Measurements from ENCODE around the gene AOX1. TPM values are rescaled to one million over a fixed set of nuclear protein-coding genes. Genes with fewer than 3 reads are reported as not detected.

Gene AOX1
- total RNA-seq, 3 donors from 2014 or later, result 0.63 to 1.0 (median 0.71) TPM

DNA sequence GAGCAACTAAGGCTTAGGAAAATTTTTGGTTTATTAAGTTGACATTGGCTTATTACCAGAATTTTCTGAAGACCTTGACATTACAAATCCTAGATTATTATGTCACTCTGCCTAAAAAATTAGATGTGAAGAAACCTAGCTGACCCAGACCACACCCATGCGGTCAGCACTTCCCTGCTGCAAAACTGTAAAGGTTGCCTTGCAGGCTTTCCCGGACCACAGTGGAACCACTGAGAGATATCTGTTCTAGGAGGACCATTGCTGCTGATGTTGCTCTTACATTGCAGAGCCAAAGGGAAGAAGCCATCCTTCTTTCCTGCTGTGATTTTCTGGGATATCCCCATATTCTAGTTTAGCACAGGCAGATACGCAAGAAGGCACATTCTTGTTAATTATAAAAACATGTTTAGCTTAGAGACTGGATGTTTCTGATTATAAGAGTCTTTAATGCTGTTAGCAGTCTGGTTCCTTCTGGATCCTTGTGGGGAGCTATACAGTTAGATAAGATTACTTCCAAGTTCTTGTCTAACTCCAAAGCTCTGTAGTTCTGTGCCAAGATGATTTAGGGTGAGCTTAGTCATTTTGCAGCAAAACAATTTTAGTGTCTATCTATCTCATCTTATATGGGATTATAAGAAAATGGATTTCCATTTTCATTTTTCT, 70.2 kb downstream of the AOX1 start:
- H3K36me3 Mint-ChIP-seq (ENCODE audit: insufficient read depth), result no peaks in the 10 kb centered on the region
- no peaks in the 10 kb centered on the region for H3K4me1 Mint-ChIP-seq (ENCODE audit: low read depth)
- H3K27me3 Mint-ChIP-seq (ENCODE audit: low read depth), result peaks cover 20% of the 10 kb centered on the region
- DNase-seq, result no peak
- H3K9me3 Mint-ChIP-seq, result no peaks in the 10 kb centered on the region
- no peak overlapping the region for H3K4me3 Mint-ChIP-seq
- ATAC-seq, result no peak

- H3K36me3 Mint-ChIP-seq (ENCODE audit: insufficient read depth), result no peaks in the 10 kb centered on the region
- no peak overlapping the region for H3K4me3 Mint-ChIP-seq
- peaks cover 17% of the 10 kb centered on the region for H3K27me3 Mint-ChIP-seq (ENCODE audit: low read depth)
- ATAC-seq (no peak), DNase-seq (no peak)
- H3K9me3 Mint-ChIP-seq, result no peaks in the 10 kb centered on the region
- H3K4me1 Mint-ChIP-seq (ENCODE audit: low read depth), result no peaks in the 10 kb centered on the region
Measured at GRCh38 chr2:200658278-200658864, 72.6 kb downstream of the AOX1 start.

- Mint-ChIP-seq H3K9me3 (no peaks in the 10 kb centered on the region), H3K4me1 (ENCODE audit: low read depth) (no peaks in the 10 kb centered on the region), H3K4me3 (no peak overlapping the region), H3K27me3 (ENCODE audit: low read depth) (peaks cover 19% of the 10 kb centered on the region), H3K36me3 (ENCODE audit: insufficient read depth) (no peaks in the 10 kb centered on the region)
- DNase-seq, result no peak
- ATAC-seq, result no peak
Measured at GRCh38 chr2:200659410-200659809, 73.6 kb downstream of the AOX1 start.

GRCh38 chr2:200661477-200661876, 75.7 kb downstream of the AOX1 start:
- Mint-ChIP-seq H3K9me3 (no peaks in the 10 kb centered on the region), H3K27me3 (ENCODE audit: low read depth) (peaks cover 19% of the 10 kb centered on the region), H3K4me1 (ENCODE audit: low read depth) (no peaks in the 10 kb centered on the region), H3K36me3 (ENCODE audit: insufficient read depth) (no peaks in the 10 kb centered on the region), H3K4me3 (no peak overlapping the region)
- DNase-seq (no peak), ATAC-seq (no peak)

DNA sequence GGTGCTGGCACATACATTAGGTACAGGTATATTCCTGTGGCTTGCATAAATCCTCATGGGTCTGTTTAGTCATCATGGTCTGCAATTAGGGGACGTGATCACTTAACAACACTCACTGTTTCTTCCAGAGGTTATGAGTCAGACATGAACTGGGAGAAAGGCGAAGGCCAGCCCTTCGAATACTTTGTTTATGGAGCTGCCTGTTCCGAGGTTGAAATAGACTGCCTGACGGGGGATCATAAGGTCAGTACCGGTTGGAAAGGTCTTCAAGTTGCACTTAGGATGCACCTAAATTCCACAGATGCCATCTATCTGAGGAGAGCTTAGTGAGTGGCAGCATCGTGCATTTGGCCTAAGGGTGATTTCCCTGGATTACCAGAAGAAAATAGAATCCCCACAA, 76.9 kb downstream of the AOX1 start:
- no peak for DNase-seq
- H3K27me3 Mint-ChIP-seq (ENCODE audit: low read depth), result peaks cover 17% of the 10 kb centered on the region
- H3K36me3 Mint-ChIP-seq (ENCODE audit: insufficient read depth), result no peaks in the 10 kb centered on the region
- H3K9me3 Mint-ChIP-seq, result no peaks in the 10 kb centered on the region
- H3K4me3 Mint-ChIP-seq, result no peak overlapping the region
- ATAC-seq, result no peak
- no peaks in the 10 kb centered on the region for H3K4me1 Mint-ChIP-seq (ENCODE audit: low read depth)

- no peak for DNase-seq
- Mint-ChIP-seq H3K9me3 (no peaks in the 10 kb centered on the region), H3K4me1 (ENCODE audit: low read depth) (no peaks in the 10 kb centered on the region), H3K4me3 (no peak overlapping the region), H3K36me3 (ENCODE audit: insufficient read depth) (no peaks in the 10 kb centered on the region), H3K27me3 (ENCODE audit: low read depth) (peaks cover 9% of the 10 kb centered on the region)
- no peak for ATAC-seq
Measured at GRCh38 chr2:200664770-200665494, 79.1 kb downstream of the AOX1 start.

DNA sequence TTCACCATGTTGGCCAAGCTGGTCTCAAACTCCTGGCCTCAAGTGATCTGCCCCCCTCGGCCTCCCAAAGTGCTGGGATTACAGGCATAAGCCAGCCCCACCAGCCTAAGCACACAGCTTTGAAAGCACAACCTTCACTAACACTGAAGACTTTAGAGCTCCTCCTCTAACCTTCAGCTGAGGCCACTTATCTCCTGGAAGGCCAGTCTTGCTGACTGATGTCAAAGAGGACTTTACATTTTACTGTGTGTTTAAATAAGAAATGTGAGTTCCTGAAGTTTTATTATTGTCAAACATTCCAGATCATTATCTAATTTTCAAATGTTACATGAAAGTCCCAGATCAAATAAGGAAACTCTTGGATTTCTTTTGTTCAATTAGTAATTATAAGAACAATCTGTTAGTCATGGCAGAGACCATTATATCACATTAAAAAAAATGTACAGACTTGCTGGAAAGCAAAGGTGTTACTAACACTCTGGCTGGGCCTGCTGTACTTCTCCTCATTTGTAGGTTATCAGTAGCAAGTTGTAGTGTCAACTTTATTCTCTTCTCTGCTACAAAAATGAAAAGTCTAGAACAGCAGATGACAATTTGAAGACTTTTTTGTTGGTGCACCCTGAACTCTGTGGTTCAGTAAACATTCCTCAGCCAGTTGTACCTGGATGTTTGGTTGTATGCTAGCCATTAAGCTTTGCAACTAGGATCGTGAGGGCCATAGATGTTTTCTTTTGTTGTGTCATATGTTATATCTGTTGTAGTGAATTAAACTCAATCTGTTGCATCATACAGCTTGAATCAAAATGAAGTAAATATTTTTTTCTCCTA, 80.0 kb downstream of the AOX1 start:
- no peak overlapping the region for H3K4me3 Mint-ChIP-seq
- no peak for DNase-seq
- no peaks in the 10 kb centered on the region for H3K9me3 Mint-ChIP-seq
- H3K27me3 Mint-ChIP-seq (ENCODE audit: low read depth), result peaks cover 8% of the 10 kb centered on the region
- no peaks in the 10 kb centered on the region for H3K4me1 Mint-ChIP-seq (ENCODE audit: low read depth)
- no peaks in the 10 kb centered on the region for H3K36me3 Mint-ChIP-seq (ENCODE audit: insufficient read depth)
- ATAC-seq, result no peak

DNA sequence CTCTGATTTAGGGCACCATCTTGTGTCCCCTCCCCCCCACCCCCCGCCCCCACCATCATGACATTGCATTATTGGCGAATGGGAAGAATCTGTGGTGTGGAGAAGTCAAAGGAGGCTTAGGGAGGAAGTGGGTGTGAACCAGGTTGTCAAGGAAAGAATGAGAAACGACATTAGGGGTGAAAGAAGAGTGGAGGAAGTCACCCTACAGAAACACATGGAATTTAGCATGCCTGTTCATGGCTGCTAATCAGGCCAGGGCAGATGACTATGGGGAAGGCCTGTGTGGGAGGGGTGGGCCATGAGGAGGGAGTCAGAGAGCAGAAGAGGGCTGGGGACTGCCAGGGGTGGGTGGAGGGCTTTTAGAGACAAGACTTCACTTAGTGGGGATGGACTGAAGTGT, 81.6 kb downstream of the AOX1 start:
- Mint-ChIP-seq H3K4me1 (ENCODE audit: low read depth) (no peaks in the 10 kb centered on the region), H3K4me3 (no peak overlapping the region)
- ATAC-seq, result no peak

GRCh38 chr2:200668478-200668877, 82.7 kb downstream of the AOX1 start:
- DNase-seq, result no peak
- no peaks in the 10 kb centered on the region for H3K36me3 Mint-ChIP-seq (ENCODE audit: insufficient read depth)
- H3K9me3 Mint-ChIP-seq, result no peaks in the 10 kb centered on the region
- peaks cover 4% of the 10 kb centered on the region for H3K4me1 Mint-ChIP-seq (ENCODE audit: low read depth)
- H3K4me3 Mint-ChIP-seq, result no peak overlapping the region
- H3K27me3 Mint-ChIP-seq (ENCODE audit: low read depth), result peaks cover 7% of the 10 kb centered on the region
- no peak for ATAC-seq

More for the DNA sequence above, 81.6 kb downstream of the AOX1 start:
- Mint-ChIP-seq H3K9me3 (no peaks in the 10 kb centered on the region), H3K27me3 (ENCODE audit: low read depth) (peaks cover 8% of the 10 kb centered on the region), H3K36me3 (ENCODE audit: insufficient read depth) (no peaks in the 10 kb centered on the region)
- no peak for DNase-seq

DNA sequence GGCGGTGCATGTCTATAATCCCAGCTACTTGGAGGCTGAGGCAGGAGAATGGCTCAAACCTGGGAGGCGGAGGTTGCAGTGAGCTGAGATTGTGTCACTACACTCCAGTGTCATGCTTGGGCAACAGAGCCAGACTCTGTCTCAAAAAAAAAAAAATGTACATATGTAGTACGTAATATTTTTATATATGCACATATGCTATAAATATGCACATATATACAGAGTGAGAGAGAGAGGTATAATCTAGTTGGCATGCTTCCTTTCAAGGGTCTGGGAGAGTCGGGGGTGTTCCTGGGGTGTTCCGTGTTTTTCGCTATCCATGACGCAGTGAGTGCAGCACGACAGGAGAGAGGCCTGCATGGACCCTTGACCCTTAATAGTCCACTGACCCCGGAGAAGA, 83.5 kb downstream of the AOX1 start:
- Mint-ChIP-seq H3K36me3 (ENCODE audit: insufficient read depth) (no peaks in the 10 kb centered on the region), H3K4me1 (ENCODE audit: low read depth) (peaks cover 6% of the 10 kb centered on the region), H3K27me3 (ENCODE audit: low read depth) (peaks cover 8% of the 10 kb centered on the region), H3K9me3 (no peaks in the 10 kb centered on the region), H3K4me3 (no peak overlapping the region)
- ATAC-seq (no peak), DNase-seq (no peak)

- ATAC-seq (no peak), DNase-seq (no peak)
- H3K4me3 Mint-ChIP-seq, result no peak overlapping the region
- H3K27me3 Mint-ChIP-seq (ENCODE audit: low read depth), result peaks cover 8% of the 10 kb centered on the region
- H3K36me3 Mint-ChIP-seq (ENCODE audit: insufficient read depth), result no peaks in the 10 kb centered on the region
- H3K9me3 Mint-ChIP-seq, result no peaks in the 10 kb centered on the region
- peaks cover 6% of the 10 kb centered on the region for H3K4me1 Mint-ChIP-seq (ENCODE audit: low read depth)
Measured at GRCh38 chr2:200670313-200670712, 84.5 kb downstream of the AOX1 start.

GRCh38 chr2:200670751-200671150, 84.9 kb downstream of the AOX1 start:
- H3K27me3 Mint-ChIP-seq (ENCODE audit: low read depth), result peaks cover 8% of the 10 kb centered on the region
- H3K36me3 Mint-ChIP-seq (ENCODE audit: insufficient read depth), result no peaks in the 10 kb centered on the region
- peaks cover 6% of the 10 kb centered on the region for H3K4me1 Mint-ChIP-seq (ENCODE audit: low read depth)
- DNase-seq (no peak), ATAC-seq (no peak)
- H3K9me3 Mint-ChIP-seq, result no peaks in the 10 kb centered on the region
- no peak overlapping the region for H3K4me3 Mint-ChIP-seq

GRCh38 chr2:200673191-200673590, 87.4 kb downstream of the AOX1 start:
- H3K9me3 Mint-ChIP-seq, result no peaks in the 10 kb centered on the region
- ATAC-seq (no peak), DNase-seq (no peak)
- H3K4me1 Mint-ChIP-seq (ENCODE audit: low read depth), result peaks cover 6% of the 10 kb centered on the region
- H3K27me3 Mint-ChIP-seq (ENCODE audit: low read depth), result peaks cover 9% of the 10 kb centered on the region
- H3K4me3 Mint-ChIP-seq, result no peak overlapping the region
- no peaks in the 10 kb centered on the region for H3K36me3 Mint-ChIP-seq (ENCODE audit: insufficient read depth)

DNA sequence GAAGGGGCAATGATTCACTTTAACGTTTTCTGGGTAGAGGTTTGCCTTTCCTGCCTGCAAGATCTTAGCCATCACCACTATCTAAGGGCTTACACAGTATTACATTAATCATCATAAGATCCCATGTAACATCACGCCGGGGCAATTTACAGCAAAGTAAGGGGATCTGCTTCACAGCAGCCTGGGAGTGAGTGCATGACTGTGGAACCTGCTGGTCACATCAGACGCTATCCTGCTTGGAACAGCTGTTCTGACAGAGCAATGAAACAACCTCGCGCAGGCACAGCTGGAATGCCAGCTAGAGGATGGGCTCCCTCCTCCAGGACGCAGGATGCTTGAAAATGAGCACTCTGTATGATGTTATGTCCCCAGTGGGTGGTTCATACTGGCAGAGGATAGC, 89.0 kb downstream of the AOX1 start:
- ATAC-seq, result no peak
- Mint-ChIP-seq H3K4me3 (no peak overlapping the region), H3K4me1 (ENCODE audit: low read depth) (peaks cover 6% of the 10 kb centered on the region), H3K27me3 (ENCODE audit: low read depth) (peaks cover 9% of the 10 kb centered on the region), H3K9me3 (no peaks in the 10 kb centered on the region), H3K36me3 (ENCODE audit: insufficient read depth) (no peaks in the 10 kb centered on the region)
- DNase-seq, result no peak
